Umbilical cord (tissue), 2 donors: ENCODE results near the gene STAT6. TPM values are rescaled to one million over a fixed set of nuclear protein-coding genes. Genes with fewer than 3 reads are reported as not detected.

Experiments
- DNase-seq: peaks from one replicate; pipeline ENCODE4 v3.0.0-alpha.2; 2015; ENCODE audit warnings: low spot score
- total RNA-seq: library from RNA; depleted of rRNA; stranded (reverse); fragments of >200 nt; gene quantifications from one replicate; pipeline ENCODE4 v1.2.3, GENCODE V29; 2014; ENCODE audit warnings: low replicate concordance; ENCODE audit not compliant: insufficient read depth

Gene STAT6, protein sequence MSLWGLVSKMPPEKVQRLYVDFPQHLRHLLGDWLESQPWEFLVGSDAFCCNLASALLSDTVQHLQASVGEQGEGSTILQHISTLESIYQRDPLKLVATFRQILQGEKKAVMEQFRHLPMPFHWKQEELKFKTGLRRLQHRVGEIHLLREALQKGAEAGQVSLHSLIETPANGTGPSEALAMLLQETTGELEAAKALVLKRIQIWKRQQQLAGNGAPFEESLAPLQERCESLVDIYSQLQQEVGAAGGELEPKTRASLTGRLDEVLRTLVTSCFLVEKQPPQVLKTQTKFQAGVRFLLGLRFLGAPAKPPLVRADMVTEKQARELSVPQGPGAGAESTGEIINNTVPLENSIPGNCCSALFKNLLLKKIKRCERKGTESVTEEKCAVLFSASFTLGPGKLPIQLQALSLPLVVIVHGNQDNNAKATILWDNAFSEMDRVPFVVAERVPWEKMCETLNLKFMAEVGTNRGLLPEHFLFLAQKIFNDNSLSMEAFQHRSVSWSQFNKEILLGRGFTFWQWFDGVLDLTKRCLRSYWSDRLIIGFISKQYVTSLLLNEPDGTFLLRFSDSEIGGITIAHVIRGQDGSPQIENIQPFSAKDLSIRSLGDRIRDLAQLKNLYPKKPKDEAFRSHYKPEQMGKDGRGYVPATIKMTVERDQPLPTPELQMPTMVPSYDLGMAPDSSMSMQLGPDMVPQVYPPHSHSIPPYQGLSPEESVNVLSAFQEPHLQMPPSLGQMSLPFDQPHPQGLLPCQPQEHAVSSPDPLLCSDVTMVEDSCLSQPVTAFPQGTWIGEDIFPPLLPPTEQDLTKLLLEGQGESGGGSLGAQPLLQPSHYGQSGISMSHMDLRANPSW
- 83.8 TPM for total RNA-seq

DNA sequence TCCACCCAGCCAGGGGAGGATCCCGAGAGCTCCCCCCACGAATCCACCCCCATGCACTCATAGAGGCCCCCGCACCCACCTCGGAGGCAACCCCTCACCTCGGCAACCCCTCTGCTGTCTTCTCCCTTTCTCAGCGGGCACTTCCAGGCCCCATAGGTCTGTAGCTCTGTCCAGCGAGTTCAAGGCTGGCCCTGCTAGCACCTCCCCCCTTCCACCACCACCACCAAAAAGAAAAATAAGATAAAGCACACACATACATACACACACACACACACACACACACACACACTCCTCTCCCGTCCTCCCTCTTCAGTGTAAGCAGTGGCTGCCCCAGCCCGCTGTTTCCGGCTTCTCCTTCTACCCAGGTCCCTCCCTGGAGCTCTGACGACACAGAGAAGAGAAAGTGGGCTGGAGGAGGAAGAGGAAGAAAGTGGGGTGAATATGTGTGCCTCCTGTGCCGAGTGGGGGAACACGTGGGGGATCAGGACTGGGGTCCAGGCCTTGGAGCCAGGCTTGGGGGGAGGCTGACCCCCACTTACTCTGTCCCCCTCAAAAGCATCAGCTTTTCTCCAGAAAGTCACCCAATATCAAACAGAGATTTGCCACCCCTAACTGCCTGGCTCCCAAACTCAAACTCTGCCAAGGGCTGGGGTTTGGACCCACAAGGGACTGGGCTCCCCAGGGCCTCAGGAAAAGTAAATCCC lies at the start of gene STAT6:
Gene STAT6 (minus strand): TSS at position 332 of the 704 bp plus-strand sequence. CDS start 3,084 bp downstream, outside the sequence.
- peak; percentile 97 for DNase-seq

DNA sequence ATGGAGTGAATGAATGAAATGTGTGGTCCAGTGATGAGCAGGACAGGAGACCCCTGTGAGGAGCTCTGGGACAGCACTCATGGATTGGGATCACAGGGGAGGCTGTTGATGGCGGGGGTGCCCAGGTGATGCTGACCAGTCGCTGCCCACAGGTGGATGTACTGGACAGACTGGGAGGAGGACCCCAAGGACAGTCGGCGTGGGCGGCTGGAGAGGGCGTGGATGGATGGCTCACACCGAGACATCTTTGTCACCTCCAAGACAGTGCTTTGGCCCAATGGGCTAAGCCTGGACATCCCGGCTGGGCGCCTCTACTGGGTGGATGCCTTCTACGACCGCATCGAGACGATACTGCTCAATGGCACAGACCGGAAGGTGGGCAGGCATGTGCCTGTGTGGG lies 49.6 kb upstream of the STAT6 start:
- DNase-seq, result no peak

DNA sequence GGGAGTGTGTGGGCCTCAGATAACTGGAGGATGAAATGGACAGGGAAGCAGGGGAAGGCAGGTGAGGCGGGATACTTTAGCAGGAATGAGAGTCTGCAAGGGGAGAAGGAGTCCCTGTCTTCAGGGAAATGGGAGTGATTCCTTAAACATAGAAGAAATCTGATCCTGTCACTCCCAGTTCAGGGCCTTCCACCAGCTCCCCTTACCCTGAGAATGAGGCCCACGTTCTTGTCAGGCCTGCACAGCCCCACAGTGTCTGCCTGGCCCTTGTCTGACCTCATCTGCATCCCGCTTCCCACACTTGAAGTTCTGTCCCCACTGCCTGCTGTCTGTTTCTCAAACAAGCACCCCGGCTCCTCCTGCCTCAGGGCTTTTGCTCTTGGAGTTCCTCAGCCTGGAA lies 48.9 kb upstream of the STAT6 start:
- DNase-seq, result no peak

DNA sequence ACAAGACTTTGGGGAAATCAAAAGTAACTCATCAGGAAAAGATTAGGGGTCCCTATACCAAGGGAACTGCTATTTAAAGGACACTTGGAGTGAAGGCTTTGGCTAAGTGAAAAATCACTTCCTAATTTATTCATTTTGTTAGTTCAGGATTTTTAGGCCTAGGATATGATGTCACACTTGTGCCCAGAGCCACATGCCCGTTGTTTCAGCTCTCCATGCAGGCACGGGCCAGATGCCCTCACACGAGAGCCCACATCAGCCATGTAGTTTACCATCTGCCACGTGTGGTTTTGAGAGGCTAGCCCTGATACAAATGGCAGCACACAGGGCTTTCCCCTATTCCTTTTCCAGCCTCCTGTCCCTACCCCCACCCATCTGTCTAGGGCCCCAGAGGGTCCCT lies 48.1 kb upstream of the STAT6 start:
- no peak for DNase-seq

DNA sequence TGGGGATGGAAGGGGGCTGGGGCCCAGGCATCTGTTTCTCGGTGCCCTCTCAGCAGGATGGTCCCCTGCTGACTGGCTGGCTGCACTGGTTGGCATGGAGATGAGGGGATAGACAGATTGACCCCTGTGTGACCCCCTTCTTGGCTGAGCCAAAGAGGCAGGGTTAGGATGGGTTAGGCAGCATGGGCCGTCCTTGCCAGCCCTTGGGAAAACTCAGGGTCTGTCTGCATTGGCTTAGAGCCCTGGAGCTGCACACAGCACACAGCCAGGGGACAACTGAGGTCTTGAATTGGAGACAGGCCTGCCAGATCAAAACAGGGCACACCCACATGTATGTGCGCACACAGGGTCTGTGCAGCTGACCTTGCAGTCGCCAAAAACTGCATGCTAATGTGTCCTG lies 47.5 kb upstream of the STAT6 start:
- no peak for DNase-seq

DNA sequence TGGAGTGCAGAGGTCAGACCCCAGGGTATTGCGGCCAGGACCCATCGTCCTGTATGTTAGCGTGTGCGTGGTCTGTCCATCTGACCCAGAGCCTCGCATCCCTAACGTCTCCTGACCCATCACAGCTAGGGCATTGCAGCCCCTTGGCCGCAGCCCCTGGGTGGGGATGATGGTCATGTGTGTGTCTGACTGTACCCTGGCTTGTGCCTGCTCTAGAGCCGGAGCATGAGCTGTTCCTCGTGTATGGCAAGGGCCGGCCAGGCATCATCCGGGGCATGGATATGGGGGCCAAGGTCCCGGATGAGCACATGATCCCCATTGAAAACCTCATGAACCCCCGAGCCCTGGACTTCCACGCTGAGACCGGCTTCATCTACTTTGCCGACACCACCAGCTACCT lies 47.0 kb upstream of the STAT6 start:
- DNase-seq, result no peak

DNA sequence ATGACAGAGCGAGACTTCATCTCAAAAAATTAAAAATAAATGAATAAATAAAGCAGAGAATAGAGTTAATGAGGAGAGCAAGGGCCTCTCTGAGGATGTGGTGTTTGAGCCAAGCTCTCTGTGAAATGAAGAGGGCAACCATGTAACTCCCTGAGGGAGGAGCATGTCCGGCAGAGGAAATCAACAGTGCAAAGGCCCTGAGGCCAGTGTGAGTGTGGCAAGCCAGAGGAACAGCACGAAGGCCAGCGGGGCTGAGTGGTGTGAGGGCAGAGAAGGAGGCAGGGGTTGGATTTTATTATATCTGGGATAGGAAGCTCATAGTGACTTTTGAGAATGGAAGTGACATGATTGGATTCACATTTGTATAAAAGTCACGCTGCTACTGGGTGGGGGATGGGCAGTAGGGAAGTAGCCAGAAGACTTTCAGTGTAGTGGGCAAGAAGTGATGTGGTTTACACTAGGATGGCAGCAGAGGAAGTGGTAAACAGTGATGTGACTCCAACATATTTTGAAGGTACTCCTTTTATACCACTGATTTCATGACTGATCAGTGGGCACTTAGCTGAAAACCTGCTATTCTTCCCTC lies 46.5 kb upstream of the STAT6 start:
- DNase-seq, result no peak

- DNase-seq, result no peak
Observed at GRCh38 chr12:57156701-57157403, 45.7 kb upstream of the STAT6 start.

GRCh38 chr12:57154804-57155434 lies 43.8 kb upstream of the STAT6 start:
- no peak for DNase-seq

GRCh38 chr12:57154076-57154475 lies 42.9 kb upstream of the STAT6 start:
- no peak for DNase-seq

GRCh38 chr12:57153415-57153997 lies 42.3 kb upstream of the STAT6 start:
- no peak for DNase-seq

GRCh38 chr12:57152639-57153038 lies 41.5 kb upstream of the STAT6 start:
- no peak for DNase-seq

GRCh38 chr12:57151741-57152630 lies 40.8 kb upstream of the STAT6 start:
- peak; percentile 64 for DNase-seq

DNA sequence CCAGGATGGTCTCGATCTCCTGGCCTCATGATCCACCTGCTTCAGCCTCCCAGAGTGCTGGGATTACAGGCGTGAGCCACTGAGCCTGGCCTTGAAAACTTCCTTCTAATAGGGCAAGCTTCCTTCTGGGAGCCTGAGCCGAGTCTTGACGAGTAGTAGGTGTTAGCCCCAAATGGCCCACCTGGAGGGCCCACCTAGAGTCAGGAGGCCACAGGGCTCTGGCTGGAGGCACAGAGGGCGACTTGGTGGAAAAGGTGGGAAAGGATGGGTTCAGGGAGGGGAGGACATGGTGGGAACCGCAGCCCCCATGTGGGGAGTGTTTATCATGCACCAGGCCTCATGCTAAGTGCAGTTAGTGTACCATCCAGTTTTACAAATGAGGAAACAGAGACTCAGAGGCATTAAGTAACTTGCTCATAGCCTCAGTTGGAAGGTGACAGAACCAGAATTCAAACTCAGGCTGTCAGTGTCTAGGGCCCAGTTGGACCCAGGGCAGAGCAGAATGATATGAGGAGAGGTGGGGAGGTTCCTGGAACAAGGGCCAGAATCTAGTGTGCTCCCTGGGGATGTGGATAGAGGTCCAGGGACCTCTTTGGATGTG lies 39.3 kb upstream of the STAT6 start:
- no peak for DNase-seq

GRCh38 chr12:57149245-57149900 lies 38.2 kb upstream of the STAT6 start:
- peak; percentile 91 for DNase-seq

- DNase-seq, result peak; percentile 66
Observed at GRCh38 chr12:57148469-57149244, 37.5 kb upstream of the STAT6 start.
